HG02885 (cell line): Measurements from ENCODE around the gene SV2B.

Experiments
- ATAC-seq: cut with Tn5 transposase; IDR thresholded peaks from one replicate; pipeline ENCODE4 v1.9.1; 2021; ENCODE audit warnings: mild to moderate bottlenecking; ENCODE audit not compliant: unreplicated experiment, poor library complexity

The SV2B gene

DNA sequence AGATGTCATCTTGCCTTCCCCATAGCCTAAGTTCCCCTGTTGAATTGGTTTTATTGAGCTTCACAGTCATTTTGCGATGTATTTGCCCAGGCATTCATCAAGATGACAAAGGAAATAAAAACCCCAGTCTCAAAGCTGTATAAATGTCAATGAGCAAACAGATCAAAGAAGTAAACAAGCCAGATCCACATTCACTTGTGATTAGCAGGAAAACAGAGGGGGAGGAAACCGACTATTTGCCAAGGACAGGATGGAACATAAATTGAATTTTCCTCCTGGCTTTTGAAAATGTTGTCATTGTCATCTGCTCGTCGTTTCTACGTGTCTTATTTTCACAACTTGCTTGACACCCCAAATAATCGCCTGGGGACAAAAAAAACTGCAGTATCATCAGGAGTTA is 83.5 kb downstream of the SV2B start:
- ATAC-seq = no peak

DNA sequence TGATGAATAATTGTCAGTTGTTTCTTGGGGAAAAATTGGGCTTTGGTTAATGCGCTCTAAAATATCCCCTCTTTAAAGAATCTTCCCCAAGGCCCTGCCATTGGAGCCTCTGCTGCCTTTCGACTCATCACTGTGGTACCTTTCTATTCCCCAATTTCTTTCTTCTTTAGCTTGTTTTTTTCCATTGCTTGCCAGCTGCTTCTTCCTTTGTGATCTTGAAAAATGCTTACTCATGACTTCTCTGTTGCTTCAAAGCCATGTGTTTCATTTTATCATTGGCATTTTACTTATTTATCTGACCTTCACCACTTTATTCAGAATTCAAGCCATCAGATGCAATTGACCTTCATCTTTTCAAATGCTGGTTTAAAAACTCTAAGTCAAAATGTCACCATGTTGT is 84.4 kb downstream of the SV2B start:
- ATAC-seq = no peak

- no peak for ATAC-seq
Observed at GRCh38 chr15:91186904-91187656, 87.0 kb downstream of the SV2B start.

- no peak for ATAC-seq
Observed at GRCh38 chr15:91192285-91192684, 92.2 kb downstream of the SV2B start.

- no peak for ATAC-seq
Observed at GRCh38 chr15:91192690-91193377, 92.8 kb downstream of the SV2B start.

GRCh38 chr15:91193378-91193720 is 93.3 kb downstream of the SV2B start:
- no peak for ATAC-seq

DNA sequence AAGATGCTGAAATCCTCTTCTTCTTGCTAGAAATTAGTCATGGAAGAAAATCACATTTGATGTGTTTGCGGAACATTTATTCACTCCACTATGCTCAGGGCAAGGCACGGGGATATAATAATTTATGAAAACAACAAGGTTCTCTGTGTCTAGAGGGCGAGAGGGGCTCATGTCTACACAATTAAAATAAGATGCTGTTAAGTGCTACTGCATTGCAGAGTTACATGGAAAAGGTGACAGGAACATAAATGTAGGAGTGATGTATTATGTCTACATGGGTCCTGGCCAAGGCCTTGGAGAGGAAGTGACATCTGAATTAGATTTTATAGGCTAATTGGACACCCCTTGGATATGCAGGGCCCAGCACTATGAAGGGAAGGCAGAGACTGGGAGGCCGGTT is 96.1 kb downstream of the SV2B start:
- no peak for ATAC-seq

- no peak for ATAC-seq
Observed at GRCh38 chr15:91196768-91197167, 96.7 kb downstream of the SV2B start.

- no peak for ATAC-seq
Observed at GRCh38 chr15:91199511-91199910, 99.5 kb downstream of the SV2B start.

DNA sequence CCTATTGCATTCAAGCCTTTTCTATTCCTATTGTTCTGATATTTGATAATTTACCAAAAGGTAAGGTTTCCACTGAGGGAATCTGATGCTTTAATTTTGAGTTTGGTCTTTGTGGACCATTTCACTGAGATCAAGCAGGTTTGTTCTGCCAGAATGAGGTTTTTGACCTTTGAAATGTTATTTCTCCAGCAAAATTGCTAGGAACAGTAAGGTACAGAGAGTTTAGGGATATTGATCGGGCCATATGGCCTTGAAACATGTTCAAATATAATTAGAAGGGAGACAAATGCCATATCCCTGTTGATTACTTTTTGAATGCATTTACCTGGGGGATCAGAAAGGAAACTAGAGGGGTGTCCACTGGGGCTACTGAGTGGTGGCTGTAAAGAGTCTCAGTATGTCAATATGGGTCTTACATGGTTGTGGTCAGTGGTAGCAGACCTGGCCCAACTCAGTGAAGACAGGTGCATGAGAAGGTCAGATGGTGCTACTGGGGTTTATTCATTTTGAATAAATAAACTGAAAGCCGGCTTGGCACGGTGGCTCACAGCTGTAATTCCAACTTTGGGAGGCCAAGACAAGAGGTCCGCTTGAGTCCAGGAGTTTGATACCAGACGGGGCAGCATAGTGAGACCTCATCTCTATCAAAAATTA is 100.2 kb downstream of the SV2B start:
- ATAC-seq = no peak

DNA sequence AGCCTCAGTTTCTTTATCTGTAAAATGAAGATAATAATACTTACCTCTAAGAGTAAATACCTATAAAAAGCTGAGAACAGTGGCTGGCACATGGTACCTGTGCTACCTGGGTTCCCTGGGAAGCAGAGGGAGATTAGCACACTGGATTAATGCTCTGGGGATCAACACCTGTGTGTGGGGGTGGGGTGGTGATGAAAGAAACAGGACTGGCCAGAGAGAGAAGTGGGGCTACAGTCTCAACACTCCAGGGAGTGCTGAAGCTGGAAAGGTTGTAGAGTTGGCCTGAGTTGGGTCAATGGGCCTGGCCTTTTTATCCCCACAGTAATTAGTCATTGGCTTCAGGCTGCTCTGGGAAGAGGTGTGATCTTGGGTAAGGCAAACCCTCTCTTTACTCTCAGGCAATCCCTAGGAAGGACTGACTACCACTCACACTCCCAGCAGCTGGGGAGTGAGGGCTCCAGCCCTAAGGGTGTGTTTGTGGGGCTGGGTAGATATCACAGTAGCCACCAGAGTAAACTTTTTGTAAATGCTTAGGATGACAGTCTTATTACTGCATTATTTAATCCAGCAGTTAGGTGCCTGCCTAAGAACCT is 102.5 kb downstream of the SV2B start:
- ATAC-seq = no peak

GRCh38 chr15:91203619-91204203 is 103.7 kb downstream of the SV2B start:
- ATAC-seq = no peak

DNA sequence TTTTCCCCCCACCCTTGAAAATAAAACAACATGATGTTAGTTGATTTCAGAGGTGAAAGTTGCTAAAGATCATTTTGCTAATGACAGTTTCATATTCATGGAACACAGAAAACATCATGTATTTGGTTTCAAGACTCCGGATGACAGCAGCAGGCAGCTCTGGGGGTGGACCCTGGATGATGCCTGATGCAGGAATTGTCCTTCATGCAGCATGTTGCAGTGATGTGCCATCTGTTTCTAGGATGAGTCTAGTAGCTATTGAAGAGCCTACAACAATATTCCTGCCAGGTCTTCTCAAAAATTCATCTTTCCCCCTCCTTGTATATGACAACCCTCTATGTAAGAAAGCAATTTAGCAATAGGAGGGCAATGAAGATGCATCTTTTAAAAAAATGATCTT is 108.3 kb downstream of the SV2B start:
- no peak for ATAC-seq

- no peak for ATAC-seq
Observed at GRCh38 chr15:91209318-91209717, 109.3 kb downstream of the SV2B start.

GRCh38 chr15:91209726-91210125 is 109.7 kb downstream of the SV2B start:
- no peak for ATAC-seq

GRCh38 chr15:91214675-91215590 is 114.9 kb downstream of the SV2B start:
- no peak for ATAC-seq

DNA sequence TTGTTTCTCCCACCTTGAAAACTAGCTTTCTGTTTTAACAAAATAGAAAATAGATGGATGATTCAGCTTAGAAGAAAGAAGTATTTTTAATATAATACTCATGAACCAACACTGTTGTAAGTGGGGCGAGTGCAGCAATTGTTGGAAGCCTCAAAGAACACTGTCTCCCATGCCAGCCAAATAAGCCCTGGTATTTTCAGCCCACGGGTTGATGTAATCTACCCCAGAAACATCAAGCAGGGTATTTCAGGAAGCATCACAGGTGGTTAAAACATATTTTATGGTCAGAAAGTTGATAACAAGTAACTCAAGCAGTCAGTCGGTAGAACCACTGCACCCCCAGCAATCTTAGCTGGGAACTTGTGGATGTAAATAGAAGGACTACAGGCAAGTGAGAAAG is 115.9 kb downstream of the SV2B start:
- ATAC-seq = no peak

DNA sequence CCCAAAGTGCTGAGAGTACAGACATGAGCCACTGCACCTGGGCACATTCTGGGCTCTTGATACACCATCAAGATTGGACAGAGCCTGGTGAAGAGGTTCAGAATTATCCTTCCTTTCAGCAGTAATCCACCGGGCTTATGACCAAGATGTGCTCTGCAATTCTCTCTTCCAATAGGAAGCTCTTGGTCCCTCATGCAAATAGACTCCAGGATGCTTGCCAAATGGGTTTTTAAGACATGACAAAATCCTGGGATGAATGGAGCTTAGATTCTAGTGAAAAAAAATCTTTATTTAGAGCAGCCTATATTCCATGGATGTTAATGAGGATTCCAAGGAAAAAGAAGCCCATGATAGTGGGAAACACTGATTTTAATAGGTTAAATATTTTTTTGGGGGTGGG is 119.1 kb downstream of the SV2B start:
- no peak for ATAC-seq

- ATAC-seq = no peak
Observed at GRCh38 chr15:91222052-91222451, 122.0 kb downstream of the SV2B start.

DNA sequence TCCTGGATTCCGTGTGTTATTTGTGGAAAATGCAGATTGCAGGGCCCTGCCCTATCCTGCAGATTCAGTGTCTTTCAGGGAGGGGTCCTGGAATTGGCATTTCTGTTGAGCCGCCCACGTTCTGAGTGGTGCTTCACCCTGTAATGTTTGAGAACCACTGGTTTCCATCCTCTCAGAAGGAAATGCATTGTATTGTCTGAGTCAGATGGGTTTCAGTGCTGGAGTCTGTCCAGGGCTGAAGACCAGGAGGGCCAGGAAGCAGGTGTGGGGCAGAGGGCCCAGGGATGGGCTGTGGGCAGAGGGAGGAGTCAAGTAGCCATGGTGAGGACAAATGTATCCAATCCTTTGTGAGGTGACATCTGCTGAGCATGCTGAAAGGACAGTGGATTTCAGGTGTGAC is 123.8 kb downstream of the SV2B start:
- no peak for ATAC-seq
